ENCODE results near the gene KMT2E.

KMT2E gene

DNA sequence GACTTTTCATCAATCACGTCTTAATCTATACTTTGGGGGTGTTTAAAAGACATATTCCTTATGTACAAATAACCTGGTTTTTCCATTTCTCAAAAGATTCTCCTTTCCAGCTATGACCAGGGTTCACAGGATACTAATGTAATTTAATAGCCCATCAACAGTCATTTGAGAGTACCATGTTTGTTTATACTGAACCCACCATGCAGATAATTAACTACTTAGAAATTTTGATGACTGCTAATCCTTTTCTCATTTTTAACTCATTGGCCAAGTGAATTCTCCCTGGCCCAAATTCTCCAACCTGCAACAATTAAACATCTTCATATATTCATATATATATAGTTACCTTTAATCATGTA is 28.8 kb upstream of the KMT2E start (continued):
- TF ChIP-seq ZNF610 (tag by site-specific recombination; IDR thresholded peaks at IDR 0.05; ENCODE audit: borderline replicate concordance) (no peak), REPIN1 (tag by site-specific recombination; IDR thresholded peaks at IDR 0.05; ENCODE audit: low read depth) (no peak), ZNF560 (tag by site-specific recombination; IDR thresholded peaks at IDR 0.05; ENCODE audit: borderline replicate concordance) (no peak), PRDM10 (tag by site-specific recombination; IDR thresholded peaks at IDR 0.05) (no peak), TCF7L2 (IDR thresholded peaks at IDR 0.05; ENCODE audit: borderline replicate concordance, low read depth, low read length) (no peak), TRIM28 (IDR thresholded peaks at IDR 0.05; ENCODE audit: borderline replicate concordance, low read length) (no peak), IKZF3 (tag by site-specific recombination; IDR thresholded peaks at IDR 0.05) (0 out of 2 replicates have a peak, but pooled peaks have one; percentile 44), SP7 (tag by site-specific recombination; IDR thresholded peaks at IDR 0.05) (peak; percentile 92), ZFP37 (tag by site-specific recombination; IDR thresholded peaks at IDR 0.05) (no peak), ZNF514 (tag by site-specific recombination; IDR thresholded peaks at IDR 0.05) (no peak), ZNF302 (tag by site-specific recombination; IDR thresholded peaks at IDR 0.05; ENCODE audit: low read depth) (no peak), ZNF664 (tag by site-specific recombination; IDR thresholded peaks at IDR 0.05) (no peak), KLF7 (tag by site-specific recombination; IDR thresholded peaks at IDR 0.05; ENCODE audit: borderline replicate concordance) (0 out of 2 replicates have a peak, but pooled peaks have one; percentile 14), ZNF76 (tag by site-specific recombination; IDR thresholded peaks at IDR 0.05; ENCODE audit: borderline replicate concordance, low read depth) (no peak), ZNF776 (tag by site-specific recombination; IDR thresholded peaks at IDR 0.05; ENCODE audit: borderline replicate concordance) (no peak), KLF8 (tag by site-specific recombination; IDR thresholded peaks at IDR 0.05) (peak; percentile 59), ZNF366 (tag by site-specific recombination; conservative IDR thresholded peaks at IDR 0.05) (peak; percentile 81), ZNF654 (tag by site-specific recombination; IDR thresholded peaks at IDR 0.05; ENCODE audit: low read depth) (0 out of 2 replicates have a peak, but pooled peaks have one; percentile 3), ZNF626 (tag by site-specific recombination; IDR thresholded peaks at IDR 0.05) (no peak), ZNF561 (tag by site-specific recombination; IDR thresholded peaks at IDR 0.05; ENCODE audit: borderline replicate concordance) (no peak), ZBTB48 (tag by site-specific recombination; IDR thresholded peaks at IDR 0.05) (no peak), ZFP41 (tag by site-specific recombination; IDR thresholded peaks at IDR 0.05; ENCODE audit: borderline replicate concordance) (no peak), SP3 (tag by site-specific recombination; IDR thresholded peaks at IDR 0.05) (no peak), ZSCAN4 (tag by site-specific recombination; IDR thresholded peaks at IDR 0.05) (no peak), SP2 (tag by site-specific recombination; IDR thresholded peaks at IDR 0.05) (0 out of 2 replicates have a peak, but pooled peaks have one; percentile 9)
- TF ChIP-seq, protein P1, sequence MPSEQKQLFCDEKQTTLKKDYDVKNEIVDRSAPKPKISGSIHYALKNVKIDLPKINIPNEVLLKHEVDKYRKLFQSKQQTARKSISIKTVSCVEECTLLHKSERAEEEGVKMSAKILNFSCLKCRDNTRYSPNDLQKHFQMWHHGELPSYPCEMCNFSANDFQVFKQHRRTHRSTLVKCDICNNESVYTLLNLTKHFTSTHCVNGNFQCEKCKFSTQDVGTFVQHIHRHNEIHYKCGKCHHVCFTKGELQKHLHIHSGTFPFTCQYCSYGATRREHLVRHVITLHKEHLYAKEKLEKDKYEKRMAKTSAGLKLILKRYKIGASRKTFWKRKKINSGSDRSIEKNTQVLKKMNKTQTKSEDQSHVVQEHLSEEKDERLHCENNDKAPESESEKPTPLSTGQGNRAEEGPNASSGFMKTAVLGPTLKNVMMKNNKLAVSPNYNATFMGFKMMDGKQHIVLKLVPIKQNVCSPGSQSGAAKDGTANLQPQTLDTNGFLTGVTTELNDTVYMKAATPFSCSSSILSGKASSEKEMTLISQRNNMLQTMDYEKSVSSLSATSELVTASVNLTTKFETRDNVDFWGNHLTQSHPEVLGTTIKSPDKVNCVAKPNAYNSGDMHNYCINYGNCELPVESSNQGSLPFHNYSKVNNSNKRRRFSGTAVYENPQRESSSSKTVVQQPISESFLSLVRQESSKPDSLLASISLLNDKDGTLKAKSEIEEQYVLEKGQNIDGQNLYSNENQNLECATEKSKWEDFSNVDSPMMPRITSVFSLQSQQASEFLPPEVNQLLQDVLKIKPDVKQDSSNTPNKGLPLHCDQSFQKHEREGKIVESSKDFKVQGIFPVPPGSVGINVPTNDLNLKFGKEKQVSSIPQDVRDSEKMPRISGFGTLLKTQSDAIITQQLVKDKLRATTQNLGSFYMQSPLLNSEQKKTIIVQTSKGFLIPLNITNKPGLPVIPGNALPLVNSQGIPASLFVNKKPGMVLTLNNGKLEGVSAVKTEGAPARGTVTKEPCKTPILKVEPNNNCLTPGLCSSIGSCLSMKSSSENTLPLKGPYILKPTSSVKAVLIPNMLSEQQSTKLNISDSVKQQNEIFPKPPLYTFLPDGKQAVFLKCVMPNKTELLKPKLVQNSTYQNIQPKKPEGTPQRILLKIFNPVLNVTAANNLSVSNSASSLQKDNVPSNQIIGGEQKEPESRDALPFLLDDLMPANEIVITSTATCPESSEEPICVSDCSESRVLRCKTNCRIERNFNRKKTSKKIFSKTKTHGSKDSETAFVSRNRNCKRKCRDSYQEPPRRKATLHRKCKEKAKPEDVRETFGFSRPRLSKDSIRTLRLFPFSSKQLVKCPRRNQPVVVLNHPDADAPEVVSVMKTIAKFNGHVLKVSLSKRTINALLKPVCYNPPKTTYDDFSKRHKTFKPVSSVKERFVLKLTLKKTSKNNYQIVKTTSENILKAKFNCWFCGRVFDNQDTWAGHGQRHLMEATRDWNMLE (tag by site-specific recombination; conservative IDR thresholded peaks at IDR 0.05; ENCODE audit: low read depth): no peak
- TF ChIP-seq, protein P2, sequence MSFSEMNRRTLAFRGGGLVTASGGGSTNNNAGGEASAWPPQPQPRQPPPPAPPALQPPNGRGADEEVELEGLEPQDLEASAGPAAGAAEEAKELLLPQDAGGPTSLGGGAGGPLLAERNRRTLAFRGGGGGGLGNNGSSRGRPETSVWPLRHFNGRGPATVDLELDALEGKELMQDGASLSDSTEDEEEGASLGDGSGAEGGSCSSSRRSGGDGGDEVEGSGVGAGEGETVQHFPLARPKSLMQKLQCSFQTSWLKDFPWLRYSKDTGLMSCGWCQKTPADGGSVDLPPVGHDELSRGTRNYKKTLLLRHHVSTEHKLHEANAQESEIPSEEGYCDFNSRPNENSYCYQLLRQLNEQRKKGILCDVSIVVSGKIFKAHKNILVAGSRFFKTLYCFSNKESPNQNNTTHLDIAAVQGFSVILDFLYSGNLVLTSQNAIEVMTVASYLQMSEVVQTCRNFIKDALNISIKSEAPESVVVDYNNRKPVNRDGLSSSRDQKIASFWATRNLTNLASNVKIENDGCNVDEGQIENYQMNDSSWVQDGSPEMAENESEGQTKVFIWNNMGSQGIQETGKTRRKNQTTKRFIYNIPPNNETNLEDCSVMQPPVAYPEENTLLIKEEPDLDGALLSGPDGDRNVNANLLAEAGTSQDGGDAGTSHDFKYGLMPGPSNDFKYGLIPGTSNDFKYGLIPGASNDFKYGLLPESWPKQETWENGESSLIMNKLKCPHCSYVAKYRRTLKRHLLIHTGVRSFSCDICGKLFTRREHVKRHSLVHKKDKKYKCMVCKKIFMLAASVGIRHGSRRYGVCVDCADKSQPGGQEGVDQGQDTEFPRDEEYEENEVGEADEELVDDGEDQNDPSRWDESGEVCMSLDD (tag by site-specific recombination; IDR thresholded peaks at IDR 0.05): no peak

Measured in HEK293 (cell line).